Glutamatergic neuron (in vitro differentiated cells): ENCODE results near the gene ANXA4. TPM values are rescaled to one million over a fixed set of nuclear protein-coding genes. Genes with fewer than 3 reads are reported as not detected.

Experiments used
- DNase-seq: peaks from one replicate; pipeline ENCODE4 v3.0.0; 2022
- H3K27ac Mint-ChIP-seq: one replicate; pipeline ENCODE4 v1.8.0; 2020; ENCODE audit warnings: mild to moderate bottlenecking, mixed read lengths, inconsistent platforms; ENCODE audit not compliant: unreplicated experiment
- H3K27me3 Mint-ChIP-seq: one replicate; pipeline ENCODE4 v1.8.0; 2020; ENCODE audit warnings: mild to moderate bottlenecking, moderate library complexity, mixed read lengths, inconsistent platforms; ENCODE audit not compliant: unreplicated experiment
- H3K36me3 Mint-ChIP-seq: one replicate; pipeline ENCODE4 v1.8.0; 2020; ENCODE audit warnings: mild to moderate bottlenecking, mixed read lengths, inconsistent platforms; ENCODE audit not compliant: unreplicated experiment
- H3K4me1 Mint-ChIP-seq: one replicate; pipeline ENCODE4 v1.8.0; 2020; ENCODE audit warnings: mild to moderate bottlenecking, low read depth, mixed read lengths, inconsistent platforms; ENCODE audit not compliant: unreplicated experiment
- H3K4me3 Mint-ChIP-seq: one replicate; pipeline ENCODE4 v1.8.0; 2020; ENCODE audit warnings: mild to moderate bottlenecking, mixed read lengths, inconsistent platforms; ENCODE audit not compliant: unreplicated experiment
- H3K9me3 Mint-ChIP-seq: one replicate; pipeline ENCODE4 v1.8.0; 2020; ENCODE audit warnings: mild to moderate bottlenecking, moderate library complexity, mixed read lengths, inconsistent platforms; ENCODE audit not compliant: unreplicated experiment
- CTCF ChIP-seq: fragments of 200-600 bp; sonication (generic); IDR thresholded peaks from one replicate; pipeline ENCODE4 v1.5.0; 2021; ENCODE audit not compliant: partially characterized antibody, unreplicated experiment
- total RNA-seq: library from RNA; stranded (reverse); fragmentation: NEBNext Ultra II Directional; extraction: Animal tissue kit (Norgen Biotek cat#: 25700); gene quantifications from one replicate; pipeline ENCODE4 v1.2.1, GENCODE V29; 2021; ENCODE audit not compliant: unreplicated experiment

Gene ANXA4
- total RNA-seq, 1 donor from 2014 or later = 3.1 TPM

- Mint-ChIP-seq H3K27me3 (peaks cover 12% of the 10 kb centered on the region), H3K9me3 (peaks cover 3% of the 10 kb centered on the region), H3K4me3 (peak overlapping the region; percentile 90), H3K27ac (no peak overlapping the region), H3K4me1 (no peaks in the 10 kb centered on the region), H3K36me3 (no peaks in the 10 kb centered on the region)
- DNase-seq = peak; percentile 33
- TF ChIP-seq CTCF = no peak
Measured at GRCh38 chr2:69741229-69741574, 732 bp upstream of the ANXA4 start.

- peak overlapping the region; percentile 89 for H3K4me3 Mint-ChIP-seq
- DNase-seq = peak; percentile 20
Measured at GRCh38 chr2:69742322-69742952, 503 bp downstream of the ANXA4 start.

GRCh38 chr2:69743847-69744264, 1.9 kb downstream of the ANXA4 start:
- Mint-ChIP-seq H3K9me3 (peaks cover 3% of the 10 kb centered on the region), H3K27ac (no peak overlapping the region), H3K36me3 (no peaks in the 10 kb centered on the region), H3K27me3 (peaks cover 12% of the 10 kb centered on the region), H3K4me3 (no peak overlapping the region), H3K4me1 (no peaks in the 10 kb centered on the region)
- no peak for DNase-seq
- no peak for TF ChIP-seq CTCF

More at GRCh38 chr2:69742322-69742952, 503 bp downstream of the ANXA4 start:
- TF ChIP-seq CTCF = no peak
- H3K27ac Mint-ChIP-seq = no peak overlapping the region
- H3K9me3 Mint-ChIP-seq = peaks cover 3% of the 10 kb centered on the region
- H3K36me3 Mint-ChIP-seq = no peaks in the 10 kb centered on the region
- H3K4me1 Mint-ChIP-seq = no peaks in the 10 kb centered on the region
- H3K27me3 Mint-ChIP-seq = peaks cover 12% of the 10 kb centered on the region

- Mint-ChIP-seq H3K27me3 (peaks cover 12% of the 10 kb centered on the region), H3K27ac (no peak overlapping the region), H3K4me3 (no peak overlapping the region), H3K36me3 (no peaks in the 10 kb centered on the region), H3K9me3 (peaks cover 3% of the 10 kb centered on the region), H3K4me1 (no peaks in the 10 kb centered on the region)
- no peak for TF ChIP-seq CTCF
- no peak for DNase-seq
Measured at GRCh38 chr2:69744456-69744855, 2.5 kb downstream of the ANXA4 start.

GRCh38 chr2:69745035-69745434, 3.1 kb downstream of the ANXA4 start:
- peaks cover 3% of the 10 kb centered on the region for H3K9me3 Mint-ChIP-seq
- no peak for TF ChIP-seq CTCF
- H3K36me3 Mint-ChIP-seq = no peaks in the 10 kb centered on the region
- H3K27ac Mint-ChIP-seq = no peak overlapping the region
- no peak overlapping the region for H3K4me3 Mint-ChIP-seq
- DNase-seq = no peak
- H3K27me3 Mint-ChIP-seq = peaks cover 12% of the 10 kb centered on the region
- H3K4me1 Mint-ChIP-seq = no peaks in the 10 kb centered on the region
